ENCODE results near the gene ZFYVE9. TPM values are rescaled to one million over a fixed set of nuclear protein-coding genes. Genes with fewer than 3 reads are reported as not detected.
A peak's percentile ranks its signal among the peaks of the same experiment; 100 is the strongest.

ZFYVE9 gene
- total RNA-seq, 4 donors from 2014 or later = 29.5 to 60.4 (median 33.2) TPM

GRCh38 chr1:52305417-52306226 lies 163.7 kb downstream of the ZFYVE9 start:
- no peak for DNase-seq (ENCODE audit: low spot score in 2 of 2)
- no peak overlapping the region for H3K27ac ChIP-seq
- WGBS = 94% methylated on average over 8 of the region's 13 CpGs
- peaks cover 31% of the 10 kb centered on the region for H3K36me3 ChIP-seq
- TF ChIP-seq CTCF (IDR thresholded peaks at IDR 0.05) = no peak
- no peak for TF ChIP-seq POLR2A (IDR thresholded peaks at IDR 0.05)
- TF ChIP-seq POLR2AphosphoS5 (IDR thresholded peaks at IDR 0.05) = no peak
- no peak for TF ChIP-seq EP300 (IDR thresholded peaks at IDR 0.05)
- H3K4me3 ChIP-seq = no peak overlapping the region
- H3K9me3 ChIP-seq = no peaks in the 10 kb centered on the region
- no peaks in the 10 kb centered on the region for H3K4me1 ChIP-seq
- H3K27me3 ChIP-seq = no peaks in the 10 kb centered on the region

DNA sequence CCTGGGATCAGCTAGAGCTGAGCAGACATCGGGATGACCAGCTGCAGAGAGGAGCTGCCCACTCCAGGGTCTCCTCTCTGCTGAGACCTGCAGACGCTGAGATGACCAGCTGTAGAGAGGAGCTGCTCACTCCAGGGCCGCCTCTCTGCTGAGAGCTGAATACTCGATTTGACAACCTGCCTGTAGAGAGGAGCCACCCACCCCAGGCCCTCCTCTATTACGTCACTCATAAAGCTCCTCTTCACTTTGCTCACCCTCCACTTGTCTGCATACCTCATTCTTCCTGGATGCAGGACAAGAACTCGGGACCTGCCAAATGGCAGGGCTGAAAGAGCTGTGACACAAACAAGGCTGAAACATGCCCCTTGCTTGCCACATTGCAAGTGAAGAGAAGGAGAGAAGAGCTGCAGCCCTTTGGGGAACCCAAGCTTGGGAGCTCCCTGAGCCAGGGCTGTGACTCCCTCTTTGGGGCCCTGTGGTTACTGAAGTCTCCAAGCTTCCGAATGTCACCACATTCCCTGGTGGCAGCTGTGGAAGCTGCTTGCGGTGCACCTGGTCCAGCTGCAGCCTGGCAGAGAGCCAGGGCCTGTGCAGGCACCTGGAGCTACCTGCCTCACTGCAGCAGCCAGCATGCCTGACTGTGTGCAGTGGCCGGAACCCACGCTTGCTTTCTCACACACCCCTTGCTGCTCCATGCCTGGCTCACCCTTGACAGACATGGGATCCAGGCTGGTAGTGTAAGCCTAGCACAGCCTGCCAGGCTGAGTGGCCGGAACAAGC lies 164.5 kb downstream of the ZFYVE9 start:
- 77% methylated on average over 9 of the region's 11 CpGs for WGBS
- DNase-seq (ENCODE audit: low spot score in 2 of 2) = peak in 1 of 2 donors; percentile 57
- Histone ChIP-seq H3K9me3 (no peaks in the 10 kb centered on the region), H3K4me3 (no peak overlapping the region), H3K36me3 (peaks cover 31% of the 10 kb centered on the region), H3K27me3 (no peaks in the 10 kb centered on the region), H3K27ac (no peak overlapping the region), H3K4me1 (no peaks in the 10 kb centered on the region)
- no peak for TF ChIP-seq CTCF (IDR thresholded peaks at IDR 0.05)
- no peak for TF ChIP-seq POLR2A (IDR thresholded peaks at IDR 0.05)

DNA sequence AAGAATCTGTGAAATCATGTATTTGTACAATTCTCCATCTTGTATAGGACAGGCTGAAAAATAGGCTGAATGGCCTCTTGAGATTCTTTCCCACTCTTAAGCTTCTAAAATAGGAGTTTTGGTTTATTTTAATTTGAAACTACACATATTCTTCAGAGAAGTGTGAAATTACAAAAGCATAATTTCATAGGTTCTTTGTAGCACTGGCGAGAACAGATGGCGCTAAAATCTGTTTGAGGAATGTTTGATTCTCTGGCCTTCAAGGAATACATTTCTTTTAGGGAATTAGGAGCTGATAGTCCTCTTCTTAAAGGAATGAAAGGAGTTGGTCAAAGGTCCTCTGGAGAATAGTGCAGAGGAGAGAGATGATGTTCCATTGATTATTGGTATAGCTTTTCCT lies 179.2 kb downstream of the ZFYVE9 start:
- no peaks in the 10 kb centered on the region for H3K9me3 ChIP-seq
- H3K4me3 ChIP-seq = no peak overlapping the region
- DNase-seq (ENCODE audit: low spot score in 2 of 2) = no peak
- TF ChIP-seq CTCF (IDR thresholded peaks at IDR 0.05) = no peak
- no peak for TF ChIP-seq EP300 (IDR thresholded peaks at IDR 0.05)
- no peak for TF ChIP-seq POLR2A (IDR thresholded peaks at IDR 0.05)
- TF ChIP-seq POLR2AphosphoS5 (IDR thresholded peaks at IDR 0.05) = no peak
- H3K27me3 ChIP-seq = no peaks in the 10 kb centered on the region
- no peaks in the 10 kb centered on the region for H3K4me1 ChIP-seq
- no peaks in the 10 kb centered on the region for H3K36me3 ChIP-seq
- WGBS = 98% methylated on average over 2 of the region's 2 CpGs
- H3K27ac ChIP-seq = no peak overlapping the region

DNA sequence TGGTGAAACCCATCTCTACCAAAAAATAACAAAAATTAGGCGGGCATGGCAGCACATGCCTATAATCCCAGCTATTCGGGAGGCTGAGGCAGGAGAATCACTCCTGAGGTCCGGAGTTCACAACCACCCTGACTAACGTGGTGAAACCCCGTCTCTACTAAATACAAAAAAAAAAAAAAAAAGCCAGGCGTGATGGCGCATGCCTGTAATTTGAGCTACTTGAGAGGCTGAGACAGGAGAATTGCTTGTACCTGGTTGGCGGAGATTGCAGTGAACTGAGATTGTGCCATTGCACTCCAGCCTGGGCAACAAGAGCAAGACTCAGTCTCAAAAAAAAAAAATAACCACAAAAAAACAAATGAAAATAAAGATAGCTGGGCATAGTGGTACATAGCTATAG lies 181.8 kb downstream of the ZFYVE9 start:
- TF ChIP-seq POLR2A (IDR thresholded peaks at IDR 0.05) (no peak), POLR2AphosphoS5 (IDR thresholded peaks at IDR 0.05) (no peak), EP300 (IDR thresholded peaks at IDR 0.05) (no peak), CTCF (IDR thresholded peaks at IDR 0.05) (no peak)
- Histone ChIP-seq H3K27me3 (no peaks in the 10 kb centered on the region), H3K9me3 (no peaks in the 10 kb centered on the region), H3K4me3 (no peak overlapping the region), H3K36me3 (no peaks in the 10 kb centered on the region), H3K27ac (no peak overlapping the region), H3K4me1 (no peaks in the 10 kb centered on the region)
- WGBS = 85% methylated on average over 8 of the region's 8 CpGs
- no peak for DNase-seq (ENCODE audit: low spot score in 2 of 2)

DNA sequence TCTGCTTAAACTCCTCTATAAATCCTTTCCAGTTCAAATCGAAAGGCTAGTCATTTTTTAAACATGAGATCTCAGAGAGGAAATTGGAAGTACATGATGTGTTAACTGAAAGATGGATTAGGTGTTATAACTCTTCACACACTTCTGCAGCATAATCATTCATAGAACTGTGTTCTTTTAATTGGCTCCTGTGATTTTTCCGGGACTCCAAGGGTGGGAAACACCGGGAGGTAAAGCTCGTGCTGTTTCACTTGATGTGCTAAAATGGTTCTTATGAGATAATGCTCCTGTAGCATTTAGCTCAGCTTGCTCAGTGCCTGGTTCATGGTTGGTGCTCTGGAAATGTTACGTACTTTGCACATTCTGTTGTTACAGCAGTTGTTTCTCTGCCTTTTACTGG lies 183.9 kb downstream of the ZFYVE9 start:
- 91% methylated on average over 5 of the region's 5 CpGs for WGBS
- TF ChIP-seq POLR2A (IDR thresholded peaks at IDR 0.05) (no peak), EP300 (IDR thresholded peaks at IDR 0.05) (no peak), CTCF (IDR thresholded peaks at IDR 0.05) (no peak), POLR2AphosphoS5 (IDR thresholded peaks at IDR 0.05) (no peak)
- Histone ChIP-seq H3K27me3 (no peaks in the 10 kb centered on the region), H3K27ac (no peak overlapping the region), H3K36me3 (no peaks in the 10 kb centered on the region), H3K9me3 (no peaks in the 10 kb centered on the region), H3K4me3 (no peak overlapping the region), H3K4me1 (no peaks in the 10 kb centered on the region)
- DNase-seq (ENCODE audit: low spot score in 2 of 2) = no peak

Data from suprapubic skin (tissue), 4 donors.